ENCODE data around the gene CPTP.

GRCh38 chr1:1335283-1335682, 10.7 kb downstream of the CPTP start:
- no peak for TF ChIP-seq SMC3 (conservative IDR thresholded peaks at IDR 0.05; ENCODE audit: poor library complexity)
- TF ChIP-seq, protein P1, sequence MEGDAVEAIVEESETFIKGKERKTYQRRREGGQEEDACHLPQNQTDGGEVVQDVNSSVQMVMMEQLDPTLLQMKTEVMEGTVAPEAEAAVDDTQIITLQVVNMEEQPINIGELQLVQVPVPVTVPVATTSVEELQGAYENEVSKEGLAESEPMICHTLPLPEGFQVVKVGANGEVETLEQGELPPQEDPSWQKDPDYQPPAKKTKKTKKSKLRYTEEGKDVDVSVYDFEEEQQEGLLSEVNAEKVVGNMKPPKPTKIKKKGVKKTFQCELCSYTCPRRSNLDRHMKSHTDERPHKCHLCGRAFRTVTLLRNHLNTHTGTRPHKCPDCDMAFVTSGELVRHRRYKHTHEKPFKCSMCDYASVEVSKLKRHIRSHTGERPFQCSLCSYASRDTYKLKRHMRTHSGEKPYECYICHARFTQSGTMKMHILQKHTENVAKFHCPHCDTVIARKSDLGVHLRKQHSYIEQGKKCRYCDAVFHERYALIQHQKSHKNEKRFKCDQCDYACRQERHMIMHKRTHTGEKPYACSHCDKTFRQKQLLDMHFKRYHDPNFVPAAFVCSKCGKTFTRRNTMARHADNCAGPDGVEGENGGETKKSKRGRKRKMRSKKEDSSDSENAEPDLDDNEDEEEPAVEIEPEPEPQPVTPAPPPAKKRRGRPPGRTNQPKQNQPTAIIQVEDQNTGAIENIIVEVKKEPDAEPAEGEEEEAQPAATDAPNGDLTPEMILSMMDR (IDR thresholded peaks at IDR 0.05; ENCODE audit: poor library complexity, severe bottlenecking), result no peak

Data from neural cell (in vitro differentiated cells).